Activated CD8-positive, alpha-beta memory T cell treated with anti-CD3 and anti-CD28 coated beads, Interleukin-2, amount 50 U/mL, for 48 hours (primary cell): ENCODE results near the gene KCNF1.

Experiments used
- DNase-seq: peaks from one replicate; pipeline ENCODE4 v3.0.0-alpha.2; 2020

The KCNF1 gene

GRCh38 chr2:10880586-10881321, 31.0 kb upstream of the KCNF1 start:
- no peak for DNase-seq

DNA sequence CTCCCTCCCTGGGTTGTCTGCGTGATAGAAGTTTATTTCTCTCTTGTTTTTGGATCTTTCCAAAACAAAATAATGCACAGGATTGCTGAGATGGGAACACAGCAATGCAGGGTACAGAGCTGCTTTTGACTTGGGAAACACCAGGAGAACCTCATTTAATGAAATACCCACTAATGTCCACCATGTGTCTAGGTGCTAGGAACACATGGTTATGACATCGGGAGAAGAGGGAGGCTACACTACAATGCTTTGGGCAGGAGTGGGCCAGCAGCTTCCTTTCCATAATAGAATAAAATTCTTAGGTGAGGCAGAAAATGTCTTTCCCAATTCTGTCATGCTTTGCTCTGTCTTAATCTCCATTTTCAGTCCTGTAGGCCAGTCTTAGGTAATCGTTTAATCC, 29.2 kb upstream of the KCNF1 start:
- no peak for DNase-seq

- DNase-seq, result no peak
These were observed 28.7 kb upstream of the KCNF1 start for GRCh38 chr2:10883066-10883465.

GRCh38 chr2:10883801-10884478, 27.8 kb upstream of the KCNF1 start:
- DNase-seq, result no peak

DNA sequence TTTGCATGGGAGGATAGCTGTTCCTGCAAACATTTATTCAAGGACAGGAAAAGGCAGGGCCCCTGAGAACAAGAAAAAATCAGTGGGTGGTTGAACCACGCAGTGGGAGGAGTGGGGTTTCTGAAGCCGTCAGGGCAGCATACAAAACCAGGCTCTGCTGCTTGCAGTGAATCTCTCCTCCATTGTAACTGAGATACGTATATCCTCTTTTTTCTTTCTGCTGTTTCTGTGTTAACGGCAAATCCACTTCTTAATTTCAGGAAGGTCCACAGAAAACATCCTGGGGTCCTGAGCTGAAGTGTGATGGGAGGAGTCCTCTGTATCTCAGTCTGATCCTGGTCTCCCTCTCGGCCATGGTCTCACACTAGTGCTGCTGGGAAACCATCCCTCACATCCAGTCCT, 27.2 kb upstream of the KCNF1 start:
- DNase-seq, result no peak

DNA sequence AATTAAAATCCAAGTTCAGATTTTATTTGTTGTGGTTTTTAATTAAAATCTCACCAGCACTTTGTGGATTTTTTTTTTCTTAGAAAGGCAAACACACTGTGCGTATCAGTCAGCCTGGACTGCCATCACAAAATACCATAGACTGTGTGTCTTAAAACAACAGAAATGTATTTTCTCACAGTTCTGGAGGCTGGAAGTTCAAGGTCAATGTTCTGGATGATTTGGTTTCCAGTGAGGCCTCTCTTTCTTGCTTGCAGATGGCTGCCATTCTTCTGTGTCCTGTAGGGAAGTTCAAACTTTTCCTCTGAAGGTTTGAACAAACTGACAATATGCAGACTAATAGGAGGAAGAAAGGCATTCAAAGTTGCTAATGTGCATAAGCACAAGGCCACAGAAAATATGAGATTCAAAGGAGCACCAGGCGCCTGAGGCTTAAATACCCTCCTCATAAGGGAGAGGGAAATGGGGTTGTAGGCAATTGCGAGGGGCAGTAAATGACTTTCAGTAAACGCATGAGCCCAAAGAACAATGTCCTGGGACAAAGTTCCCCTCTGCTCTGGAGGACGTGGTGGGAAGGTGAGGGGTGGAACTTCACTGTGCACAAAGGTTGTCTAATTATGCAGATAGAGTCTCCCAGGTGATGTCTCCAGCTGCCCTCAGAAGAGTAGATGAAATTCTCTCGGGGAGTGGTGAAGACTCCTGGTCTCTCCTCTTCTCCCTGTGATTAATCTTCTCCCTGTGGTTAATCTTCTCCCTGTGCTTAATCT, 26.5 kb upstream of the KCNF1 start:
- DNase-seq, result no peak

DNA sequence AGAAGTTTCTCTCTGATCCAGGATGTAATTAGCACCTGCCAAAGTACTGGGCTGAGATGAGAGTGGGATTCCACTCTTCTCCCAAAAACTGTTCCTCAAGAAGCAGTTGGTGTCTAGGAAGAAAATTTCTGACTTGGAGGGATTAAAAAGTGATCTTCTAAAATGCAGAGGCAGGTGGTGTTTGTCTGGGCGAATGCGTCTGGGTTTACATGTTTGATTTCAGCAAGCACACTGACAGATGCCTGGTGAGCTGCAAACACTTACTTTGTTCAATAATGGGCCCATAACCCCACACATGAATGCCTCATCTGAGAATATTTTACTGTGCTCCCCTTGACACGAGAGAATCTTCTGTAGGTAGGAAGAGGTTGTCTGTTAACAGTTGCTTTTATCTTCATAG, 24.3 kb upstream of the KCNF1 start:
- DNase-seq, result no peak

- no peak for DNase-seq
These were observed 22.0 kb upstream of the KCNF1 start for GRCh38 chr2:10889651-10890215.

DNA sequence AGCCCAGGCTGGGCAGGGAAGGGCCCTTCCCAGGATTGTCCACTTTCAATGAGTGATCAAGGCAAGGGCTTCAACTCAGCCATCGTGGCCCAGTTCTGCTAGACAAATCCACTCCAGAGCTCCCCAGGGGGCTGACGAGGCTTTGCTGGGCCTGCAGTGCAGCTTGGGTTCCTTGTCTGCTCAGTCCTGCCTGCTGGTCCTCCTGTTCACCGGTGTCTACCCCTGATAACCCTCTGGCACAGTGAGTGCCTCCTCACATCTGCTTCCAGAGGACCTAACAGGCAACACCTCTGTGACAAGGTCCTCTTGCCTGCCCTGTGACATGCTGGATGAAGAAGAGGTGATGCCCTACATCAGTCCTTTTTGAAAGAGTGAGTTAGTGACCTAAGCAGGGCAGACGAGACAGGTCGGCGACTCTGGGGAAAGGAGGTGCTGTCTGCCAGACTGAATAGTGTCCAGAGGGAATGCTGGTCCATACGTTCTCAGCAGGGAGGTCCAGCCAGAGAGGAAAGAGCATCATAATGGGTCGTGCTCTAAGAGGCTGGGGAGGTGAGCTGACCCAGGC, 20.9 kb upstream of the KCNF1 start:
- no peak for DNase-seq

DNA sequence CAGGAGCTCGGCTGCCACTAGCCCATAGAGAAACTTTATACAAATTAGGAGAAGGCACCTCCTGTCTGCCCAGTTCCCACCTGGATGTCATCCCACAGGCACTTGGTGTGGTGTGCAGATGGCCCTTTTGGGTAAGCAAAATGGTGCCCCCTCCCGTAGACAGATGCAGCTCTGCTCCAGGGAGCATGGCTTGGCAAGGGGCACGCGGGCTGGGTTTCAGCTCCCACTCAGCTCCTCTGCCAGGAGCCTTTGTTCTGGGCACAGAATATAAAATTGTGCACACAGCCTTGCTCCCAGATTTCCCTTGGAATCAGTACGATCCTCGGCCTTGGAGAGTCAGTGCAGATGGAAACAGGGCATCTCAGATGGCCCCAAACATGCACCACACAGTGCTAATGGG, 20.3 kb upstream of the KCNF1 start:
- no peak for DNase-seq

DNA sequence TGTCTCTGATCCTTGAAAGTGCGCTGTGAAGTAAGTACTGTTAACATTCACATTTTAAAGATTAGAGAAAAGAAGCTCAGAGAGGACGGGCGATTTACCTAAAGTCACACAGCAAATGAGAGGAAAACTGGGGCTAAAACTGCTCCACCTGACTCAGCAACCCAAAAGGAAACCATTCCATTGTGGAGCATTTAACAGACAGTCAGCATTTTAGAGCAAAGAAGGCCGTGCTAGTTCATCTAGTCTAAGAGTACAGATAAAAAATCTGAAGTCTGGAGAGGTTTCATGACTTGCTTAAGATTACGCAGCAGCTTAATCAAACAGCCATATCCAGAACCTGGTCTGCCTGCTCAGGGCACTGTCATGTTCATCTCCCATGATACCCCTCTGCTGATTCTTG, 19.9 kb upstream of the KCNF1 start:
- no peak for DNase-seq

DNA sequence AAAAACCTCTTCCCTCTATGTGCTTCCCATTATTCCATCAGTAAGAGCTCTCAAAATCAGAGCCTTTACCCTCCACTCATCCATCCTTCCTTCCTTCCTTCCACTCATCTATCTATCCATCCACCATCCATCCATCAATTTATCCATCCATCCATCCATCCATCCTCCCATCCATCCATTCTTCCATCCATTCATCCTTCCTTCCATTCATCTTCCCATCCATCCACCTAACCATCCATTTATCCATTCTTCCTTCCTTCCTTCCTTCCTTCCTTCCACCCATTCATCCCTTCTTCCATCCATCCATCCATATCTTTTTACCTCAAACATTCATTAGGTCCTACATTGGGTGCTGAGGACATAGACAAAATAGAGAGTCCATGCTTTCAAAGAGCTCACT, 19.4 kb upstream of the KCNF1 start:
- DNase-seq, result no peak

- DNase-seq, result no peak
These were observed 18.9 kb upstream of the KCNF1 start for GRCh38 chr2:10892796-10893350.

DNA sequence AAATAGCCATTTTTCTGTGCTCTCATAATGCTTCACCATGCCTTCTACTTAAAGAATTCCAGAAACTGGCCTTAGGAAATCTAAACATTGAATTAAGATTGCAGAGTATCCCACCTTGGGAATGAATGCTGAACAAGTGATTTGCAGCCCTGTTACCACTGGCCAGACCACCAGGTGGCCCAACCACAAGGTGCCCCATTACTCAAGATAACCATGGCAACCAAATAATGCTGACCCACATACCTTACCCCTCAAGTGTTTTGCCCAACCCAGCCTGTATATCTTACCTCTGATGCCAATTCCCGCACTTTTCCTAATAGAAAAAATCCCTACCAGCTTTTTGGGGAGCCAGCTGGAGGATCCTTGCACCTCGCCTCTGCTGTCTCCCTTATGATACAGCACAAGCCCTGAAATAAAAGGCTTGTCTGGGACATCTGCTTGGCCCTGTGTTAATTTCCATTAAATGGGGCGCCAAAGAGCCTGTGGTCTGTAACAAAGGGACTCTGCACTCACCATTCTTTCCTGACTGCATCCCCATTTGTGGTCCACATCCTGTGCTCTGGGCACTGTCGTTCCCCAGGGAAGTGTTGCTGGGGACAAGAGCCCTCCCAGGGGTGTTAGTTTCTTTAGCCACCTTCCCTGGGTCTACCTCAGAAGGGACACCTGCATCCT, 17.3 kb upstream of the KCNF1 start:
- DNase-seq, result no peak

DNA sequence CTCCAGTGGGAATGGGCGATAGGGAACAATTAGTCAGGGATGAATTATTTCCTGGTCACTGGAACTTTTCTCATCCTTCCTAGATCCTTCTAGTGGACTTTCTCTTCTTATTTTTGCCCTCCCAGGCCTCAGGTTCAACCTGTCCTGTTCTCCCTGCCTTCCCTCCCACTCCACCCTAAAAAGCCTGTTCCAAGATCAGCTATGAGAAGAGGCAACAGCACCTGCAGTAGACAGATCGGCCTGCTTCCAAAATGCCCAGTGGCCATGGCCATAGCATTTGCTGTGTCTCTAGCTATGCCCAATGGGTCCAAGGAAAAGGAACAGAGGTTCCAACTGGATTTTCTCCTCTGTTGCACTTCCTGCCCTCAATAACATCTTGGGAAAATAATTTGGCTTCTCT, 16.5 kb upstream of the KCNF1 start:
- no peak for DNase-seq

GRCh38 chr2:10897956-10898355, 13.8 kb upstream of the KCNF1 start:
- no peak for DNase-seq

DNA sequence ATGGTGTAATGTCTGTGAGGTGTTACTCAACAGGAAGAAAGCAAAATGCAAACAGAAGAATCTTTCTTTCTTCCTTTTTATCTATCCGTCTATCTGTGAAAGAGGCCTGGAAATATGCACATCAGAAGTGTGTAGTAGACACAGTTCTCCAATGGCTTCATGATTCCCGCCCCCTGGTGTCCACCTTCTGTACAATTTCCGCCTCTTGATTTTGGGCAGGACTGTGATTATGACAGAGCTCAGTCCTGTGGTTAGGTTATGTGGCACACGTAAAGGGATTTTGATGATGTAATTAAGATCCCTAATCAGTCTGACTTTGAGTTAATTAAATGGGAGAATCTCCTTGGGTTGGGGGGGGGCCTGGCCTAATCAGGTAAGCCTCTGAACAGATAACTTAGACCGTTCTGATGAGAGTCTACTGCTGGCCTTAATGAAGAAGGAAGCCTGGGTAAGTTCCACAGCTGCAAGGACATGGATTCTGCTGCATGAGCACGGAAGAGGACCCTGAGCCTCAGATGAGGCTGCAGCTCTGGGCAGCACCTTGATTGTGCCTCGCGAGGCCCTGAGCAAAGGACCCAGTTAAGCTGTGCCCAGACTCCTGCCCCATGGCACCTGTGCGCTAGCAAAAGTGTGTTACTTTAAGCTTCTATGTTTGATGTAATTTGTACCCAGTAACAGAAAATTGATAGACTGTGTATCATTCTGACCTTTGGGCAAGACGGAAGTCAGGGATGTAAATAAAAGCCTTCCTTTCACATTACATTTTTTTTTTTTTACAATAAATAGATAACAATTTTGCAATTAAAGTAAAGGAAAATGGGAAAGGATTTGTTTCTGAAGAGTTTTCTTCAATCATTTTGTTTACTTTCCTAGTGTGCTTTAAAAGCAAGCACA, 11.3 kb upstream of the KCNF1 start:
- DNase-seq, result no peak

DNA sequence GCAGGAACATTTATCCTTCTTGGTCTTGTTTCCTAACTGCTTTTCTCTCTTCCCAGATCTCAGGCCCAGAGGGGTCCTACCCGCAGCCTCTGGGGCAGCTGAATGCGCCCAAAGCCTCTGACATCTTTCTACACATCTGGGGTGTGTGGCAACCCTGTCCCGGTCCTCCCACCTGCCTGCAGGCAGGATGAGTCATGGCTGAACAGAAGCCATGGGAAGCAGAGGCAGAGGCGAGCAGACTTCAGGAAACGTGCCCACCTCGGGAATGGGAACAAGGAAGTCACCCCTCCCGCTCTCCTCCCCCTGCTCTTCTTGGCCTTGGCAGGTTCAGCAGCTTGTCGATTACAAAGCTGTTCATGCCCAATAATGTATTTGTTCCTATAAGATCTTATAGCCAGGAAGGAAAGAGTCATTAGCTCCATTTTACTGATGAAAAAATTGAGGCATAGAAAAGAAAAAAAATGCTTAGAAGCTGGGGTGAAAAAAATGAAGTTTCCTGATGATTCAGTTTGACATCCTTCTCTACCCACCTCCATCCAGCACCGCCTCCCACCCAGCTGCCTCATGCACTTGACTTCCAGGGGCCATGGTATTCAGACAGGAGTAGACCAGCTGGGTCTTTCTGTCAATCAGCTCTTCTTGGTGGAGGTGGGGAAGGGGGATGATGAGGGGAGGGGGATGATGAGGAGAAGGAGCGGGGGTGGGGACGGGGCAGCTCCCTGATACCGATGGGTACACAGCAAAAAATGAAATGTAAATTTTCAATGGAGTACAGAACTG, 10.4 kb upstream of the KCNF1 start:
- no peak for DNase-seq

DNA sequence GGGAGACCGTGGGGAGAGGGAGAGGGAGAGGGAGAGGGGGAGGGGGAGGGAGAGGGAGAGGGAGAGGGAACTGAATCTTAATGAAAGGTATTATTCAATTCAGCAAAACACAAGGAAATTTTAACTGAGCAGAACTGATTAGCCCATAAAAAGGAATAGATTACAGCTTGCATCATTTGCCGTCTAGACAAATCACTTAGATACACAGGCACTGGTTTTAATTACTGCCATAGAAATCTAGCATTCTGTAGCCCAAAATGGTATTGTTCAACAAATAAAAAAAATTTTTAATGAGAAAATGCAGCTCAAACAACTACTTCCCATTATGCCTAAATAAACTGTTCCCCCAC, 7.9 kb upstream of the KCNF1 start:
- no peak for DNase-seq

GRCh38 chr2:10904455-10904854, 7.3 kb upstream of the KCNF1 start:
- no peak for DNase-seq
